WI38 (cell line): ENCODE data around the gene PBX2.

Experiments
- H3K4me3 ChIP-seq: 2 replicates; pipeline ENCODE4 v1.5.1; 2011; ENCODE audit warnings: low read depth, mild to moderate bottlenecking, control low read depth, low read length
- CTCF ChIP-seq: IDR thresholded peaks from 2 replicates; pipeline ENCODE4 v1.5.1; 2012; ENCODE audit warnings: low read depth, mild to moderate bottlenecking, control low read depth, low read length

Gene PBX2

GRCh38 chr6:32154514-32155161, 35.4 kb downstream of the PBX2 start:
- peak overlapping the region; percentile 73 for H3K4me3 ChIP-seq
- TF ChIP-seq CTCF: peak; percentile 27; the same call in 1 of the 2 replicates

- no peak for TF ChIP-seq CTCF
- peak within 1 kb of the TSS; percentile 73 for H3K4me3 ChIP-seq
Observed at GRCh38 chr6:32153564-32154513, 36.2 kb downstream of the PBX2 start, which contains the start of gene PPT2. Gene PPT2, plus strand, starts transcription at chr6:32154141. Its CDS starts 454 bp downstream, at chr6:32154595.

DNA sequence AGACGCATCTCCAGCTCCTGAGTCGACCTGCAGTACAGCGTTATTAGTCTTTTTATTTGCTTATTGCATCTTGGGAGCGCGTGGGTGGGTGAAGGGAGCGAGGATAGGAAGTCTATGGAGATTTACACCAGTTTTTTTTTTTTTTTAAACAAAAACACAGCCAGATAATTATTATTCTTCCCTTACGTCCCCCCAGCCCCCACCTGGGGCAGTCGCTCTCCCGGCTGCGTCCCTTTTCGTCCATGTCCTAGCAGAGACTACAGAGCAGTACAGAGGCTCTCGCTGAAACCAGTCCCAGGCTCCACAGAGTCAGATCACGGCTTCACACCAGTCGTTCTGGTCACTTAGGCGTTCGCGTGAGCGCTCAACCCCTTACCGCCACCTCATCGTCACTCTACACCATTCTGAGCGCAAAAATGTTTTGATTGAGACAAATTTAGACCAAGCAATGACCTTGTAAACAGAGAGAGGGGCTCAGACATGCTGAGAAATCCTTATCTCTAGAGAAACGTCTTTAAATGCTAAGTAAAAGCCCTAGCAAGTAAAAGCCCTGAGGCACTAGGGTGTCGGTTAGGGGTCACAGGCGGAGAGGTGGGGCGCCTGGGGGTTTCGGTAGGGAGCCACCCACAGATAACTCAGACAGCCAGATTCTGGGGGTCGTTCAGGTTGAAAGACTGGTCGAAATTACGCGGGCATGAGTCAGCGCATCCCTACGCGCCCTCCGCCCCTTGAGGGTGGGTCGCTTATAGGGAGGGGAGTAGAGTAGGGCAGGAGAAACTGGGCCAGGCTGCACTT, 37.0 kb downstream of the PBX2 start:
- TF ChIP-seq CTCF: no peak
- H3K4me3 ChIP-seq: peak overlapping the region; percentile 73

- TF ChIP-seq CTCF: no peak
- H3K4me3 ChIP-seq: peak within 1 kb of the TSS; percentile 73
Observed at GRCh38 chr6:32151863-32152768, 37.9 kb downstream of the PBX2 start, which contains the start of gene PRRT1. Gene PRRT1, minus strand, starts transcription at chr6:32151939. Its CDS starts 112 bp downstream, at chr6:32151827.

GRCh38 chr6:32151181-32151862, 38.7 kb downstream of the PBX2 start:
- H3K4me3 ChIP-seq: peak overlapping the region; percentile 38

More at GRCh38 chr6:32151181-32151862, 38.7 kb downstream of the PBX2 start:
- no peak for TF ChIP-seq CTCF
